NCI-H446 treated with DMSO at 0.1 percent for 48 hours (cell line): ENCODE data around the gene GREB1.

ENCODE experiments used
- DNase-seq: peaks from one replicate; lab custom pipeline; 2025; lab: John Stamatoyannopoulos, UW

The GREB1 gene

GRCh38 chr2:11562011-11562410, 28.2 kb downstream of the GREB1 start:
- DNase-seq: no peak

GRCh38 chr2:11562476-11562875, 28.6 kb downstream of the GREB1 start:
- DNase-seq: no peak

- DNase-seq: no peak
Measured at GRCh38 chr2:11563784-11564666, 30.2 kb downstream of the GREB1 start.

- no peak for DNase-seq
Measured at GRCh38 chr2:11564816-11565567, 31.1 kb downstream of the GREB1 start.

GRCh38 chr2:11566383-11566782, 32.5 kb downstream of the GREB1 start:
- no peak for DNase-seq

GRCh38 chr2:11567631-11568031, 33.8 kb downstream of the GREB1 start:
- no peak for DNase-seq

GRCh38 chr2:11568436-11568835, 34.6 kb downstream of the GREB1 start:
- DNase-seq: no peak

GRCh38 chr2:11569636-11570035, 35.8 kb downstream of the GREB1 start:
- no peak for DNase-seq

- DNase-seq: no peak
Measured at GRCh38 chr2:11571170-11571569, 37.3 kb downstream of the GREB1 start.

GRCh38 chr2:11572996-11573395, 39.2 kb downstream of the GREB1 start:
- no peak for DNase-seq

- no peak for DNase-seq
Measured at GRCh38 chr2:11573418-11574175, 39.8 kb downstream of the GREB1 start.

GRCh38 chr2:11574176-11575046, 40.6 kb downstream of the GREB1 start:
- DNase-seq: no peak

- no peak for DNase-seq
Measured at GRCh38 chr2:11576398-11576797, 42.6 kb downstream of the GREB1 start.

GRCh38 chr2:11577101-11577883, 43.4 kb downstream of the GREB1 start:
- DNase-seq: no peak

- no peak for DNase-seq
Measured at GRCh38 chr2:11578081-11578948, 44.5 kb downstream of the GREB1 start.

GRCh38 chr2:11578986-11579774, 45.3 kb downstream of the GREB1 start:
- DNase-seq: no peak

- no peak for DNase-seq
Measured at GRCh38 chr2:11579867-11580659, 46.2 kb downstream of the GREB1 start.

- DNase-seq: no peak
Measured at GRCh38 chr2:11580697-11581096, 46.9 kb downstream of the GREB1 start.
